ENCODE data around the gene SPOCK1. TPM values are rescaled to one million over a fixed set of nuclear protein-coding genes. Genes with fewer than 3 reads are reported as not detected.

SPOCK1 gene
- total and polyA plus RNA-seq, 7 experiments from 2014 or later = 2.8 TPM; not detected in 6

DNA sequence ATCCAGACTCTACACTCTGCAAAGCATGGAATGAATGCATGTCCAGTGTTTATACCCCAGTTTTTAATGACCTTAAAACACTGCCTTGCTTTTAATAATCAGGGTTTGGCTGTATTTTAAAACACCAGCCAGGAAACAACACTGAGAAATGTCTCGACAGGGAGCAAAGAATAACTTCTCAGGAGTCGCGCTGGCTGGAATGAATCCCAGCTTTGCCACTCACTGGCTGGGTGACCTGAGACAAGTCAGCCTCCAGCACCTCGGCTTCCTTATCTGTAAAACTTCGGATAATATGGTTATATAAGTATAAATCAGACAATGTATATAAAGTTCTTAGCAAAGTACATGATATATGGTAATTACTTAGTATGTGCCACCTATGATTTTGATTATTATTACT, 505.0 kb downstream of the SPOCK1 start:
- Histone ChIP-seq H3K4me3 (ENCODE audit: low read length) (no peak overlapping the region), H3K9me3 (ENCODE audit: control insufficient read depth in 2 of 3, low read length in 3 of 3) (no peaks in the 10 kb centered on the region), H3K27me3 (ENCODE audit: control insufficient read depth in 2 of 2, insufficient read depth in 2 of 2, low read length in 2 of 2) (no peaks in the 10 kb centered on the region), H3K36me3 (ENCODE audit: control insufficient read depth in 2 of 3, insufficient read depth in 3 of 3, low read length in 3 of 3) (no peaks in the 10 kb centered on the region), H3K4me1 (ENCODE audit: control insufficient read depth in 2 of 2, insufficient read depth in 2 of 2, low read length in 2 of 2) (no peaks in the 10 kb centered on the region), H3K27ac (ENCODE audit: low read depth, low read length) (no peak overlapping the region)
- no peak for DNase-seq
- intact Hi-C loops (cut with micrococcal nuclease) = no loop called here
- peaks cover 0 to 3% (median 0%) of the 10 kb centered on the region in 5 donors for H3K27me3 Mint-ChIP-seq
- no peaks in the 10 kb centered on the region for H3K4me1 Mint-ChIP-seq
- no peak for ATAC-seq
- H3K4me3 Mint-ChIP-seq = no peak overlapping the region
- H3K9me3 Mint-ChIP-seq = peaks cover 0 to 10% (median 3%) of the 10 kb centered on the region in 11 donors
- H3K36me3 Mint-ChIP-seq = no peaks in the 10 kb centered on the region
- CTCF ChIA-PET = no interaction called here
- H3K27ac Mint-ChIP-seq = no peak overlapping the region
- POLR2A ChIA-PET = no interaction called here

DNA sequence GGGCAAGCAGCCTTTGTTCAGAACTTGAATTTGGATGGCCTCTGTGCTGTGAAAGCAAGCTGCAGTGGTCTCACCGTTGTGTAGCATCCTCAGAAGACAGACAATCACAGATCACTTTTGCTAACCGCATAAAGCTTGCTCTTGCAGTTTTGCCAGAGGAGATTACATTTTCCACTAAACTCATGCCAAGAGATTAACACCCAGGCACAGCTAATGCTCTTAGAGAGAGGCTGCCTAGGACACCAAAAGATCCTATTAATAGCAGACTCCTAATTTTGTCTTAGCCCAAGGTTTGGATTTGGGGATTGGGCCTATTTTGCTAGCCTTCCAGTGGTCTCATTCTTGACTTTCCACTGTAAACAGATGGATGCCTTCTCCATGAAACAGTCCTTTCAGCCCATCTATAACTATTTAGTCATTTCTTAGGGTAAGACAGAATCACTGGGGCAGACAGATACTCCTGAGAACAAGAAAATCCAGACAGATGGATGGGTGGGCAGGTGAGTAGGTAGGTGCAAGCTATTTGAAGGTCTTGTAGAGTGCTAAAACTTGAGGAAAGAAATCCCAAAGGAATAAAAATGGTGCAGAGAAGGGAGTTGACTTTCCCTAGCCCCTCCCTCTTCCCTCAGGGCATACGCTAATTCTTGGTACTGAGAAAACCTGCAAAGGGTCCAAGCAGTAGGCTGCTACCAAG, 506.2 kb downstream of the SPOCK1 start:
- H3K27ac ChIP-seq (ENCODE audit: low read depth, low read length) = no peak overlapping the region

DNA sequence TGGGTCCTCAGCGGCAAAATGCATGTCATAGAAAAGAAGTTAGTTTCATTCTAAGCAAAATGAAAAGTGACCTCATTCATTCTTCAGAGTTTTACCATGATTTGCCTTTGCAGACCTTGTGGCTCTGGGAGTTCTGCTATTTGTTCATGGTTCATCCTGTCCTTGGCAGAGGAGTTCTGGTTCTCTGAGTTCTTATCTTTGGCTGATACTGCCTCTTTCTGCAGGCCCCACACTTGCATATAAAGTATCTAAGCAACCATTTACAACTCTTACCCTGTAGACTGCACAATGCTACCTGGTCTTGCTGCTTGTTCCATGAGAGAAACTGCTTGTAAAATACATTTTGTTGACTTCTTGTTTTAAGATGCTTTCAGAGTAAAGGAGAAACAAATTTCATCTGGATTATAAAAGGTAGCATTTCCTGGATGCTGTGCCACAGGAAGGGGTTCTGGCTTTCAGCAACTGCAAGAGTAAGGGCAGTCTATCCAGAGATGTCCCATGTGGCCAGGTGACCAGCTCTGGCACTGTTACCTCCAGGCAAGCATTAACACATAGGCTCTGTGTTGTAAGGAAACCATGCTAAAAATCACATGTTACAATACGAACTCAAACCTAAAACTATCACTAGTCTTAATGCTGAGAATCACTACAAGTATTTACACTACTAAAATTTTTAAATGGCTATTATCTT, 513.2 kb downstream of the SPOCK1 start:
- no peak overlapping the region for H3K27ac Mint-ChIP-seq
- Histone ChIP-seq H3K27ac (ENCODE audit: low read depth, low read length) (no peak overlapping the region), H3K27me3 (ENCODE audit: control insufficient read depth in 2 of 2, insufficient read depth in 2 of 2, low read length in 2 of 2) (no peaks in the 10 kb centered on the region), H3K4me1 (ENCODE audit: control insufficient read depth in 2 of 2, insufficient read depth in 2 of 2, low read length in 2 of 2) (no peaks in the 10 kb centered on the region), H3K4me3 (ENCODE audit: low read length) (no peak overlapping the region), H3K36me3 (ENCODE audit: control insufficient read depth in 2 of 3, insufficient read depth in 3 of 3, low read length in 3 of 3) (no peaks in the 10 kb centered on the region), H3K9me3 (ENCODE audit: control insufficient read depth in 2 of 3, low read length in 3 of 3) (no peaks in the 10 kb centered on the region)
- ATAC-seq (no peak), DNase-seq (no peak)
- no peaks in the 10 kb centered on the region for H3K36me3 Mint-ChIP-seq
- intact Hi-C loops (cut with micrococcal nuclease) = no loop called here
- ChIA-PET POLR2A (no interaction called here), CTCF (no interaction called here)
- peaks cover 0 to 4% (median 0%) of the 10 kb centered on the region in 5 donors for H3K27me3 Mint-ChIP-seq
- H3K9me3 Mint-ChIP-seq = peaks cover 0 to 2% (median 0%) of the 10 kb centered on the region in 11 donors
- H3K4me3 Mint-ChIP-seq = no peak overlapping the region
- H3K4me1 Mint-ChIP-seq = no peaks in the 10 kb centered on the region

More for the DNA sequence above, 506.2 kb downstream of the SPOCK1 start:
- intact Hi-C loops (cut with micrococcal nuclease) = no loop called here
- CTCF ChIA-PET = no interaction called here
- Mint-ChIP-seq H3K4me1 (no peaks in the 10 kb centered on the region), H3K27ac (no peak overlapping the region), H3K36me3 (no peaks in the 10 kb centered on the region), H3K4me3 (no peak overlapping the region), H3K27me3 (peaks cover 0 to 4% (median 0%) of the 10 kb centered on the region in 5 donors), H3K9me3 (peaks cover 0 to 10% (median 3%) of the 10 kb centered on the region in 11 donors)
- Histone ChIP-seq H3K36me3 (ENCODE audit: control insufficient read depth in 2 of 3, insufficient read depth in 3 of 3, low read length in 3 of 3) (no peaks in the 10 kb centered on the region), H3K27me3 (ENCODE audit: control insufficient read depth in 2 of 2, insufficient read depth in 2 of 2, low read length in 2 of 2) (no peaks in the 10 kb centered on the region), H3K9me3 (ENCODE audit: control insufficient read depth in 2 of 3, low read length in 3 of 3) (no peaks in the 10 kb centered on the region), H3K4me1 (ENCODE audit: control insufficient read depth in 2 of 2, insufficient read depth in 2 of 2, low read length in 2 of 2) (no peaks in the 10 kb centered on the region), H3K4me3 (ENCODE audit: low read length) (no peak overlapping the region)
- ATAC-seq = no peak
- POLR2A ChIA-PET = no interaction called here
- DNase-seq = no peak

DNA sequence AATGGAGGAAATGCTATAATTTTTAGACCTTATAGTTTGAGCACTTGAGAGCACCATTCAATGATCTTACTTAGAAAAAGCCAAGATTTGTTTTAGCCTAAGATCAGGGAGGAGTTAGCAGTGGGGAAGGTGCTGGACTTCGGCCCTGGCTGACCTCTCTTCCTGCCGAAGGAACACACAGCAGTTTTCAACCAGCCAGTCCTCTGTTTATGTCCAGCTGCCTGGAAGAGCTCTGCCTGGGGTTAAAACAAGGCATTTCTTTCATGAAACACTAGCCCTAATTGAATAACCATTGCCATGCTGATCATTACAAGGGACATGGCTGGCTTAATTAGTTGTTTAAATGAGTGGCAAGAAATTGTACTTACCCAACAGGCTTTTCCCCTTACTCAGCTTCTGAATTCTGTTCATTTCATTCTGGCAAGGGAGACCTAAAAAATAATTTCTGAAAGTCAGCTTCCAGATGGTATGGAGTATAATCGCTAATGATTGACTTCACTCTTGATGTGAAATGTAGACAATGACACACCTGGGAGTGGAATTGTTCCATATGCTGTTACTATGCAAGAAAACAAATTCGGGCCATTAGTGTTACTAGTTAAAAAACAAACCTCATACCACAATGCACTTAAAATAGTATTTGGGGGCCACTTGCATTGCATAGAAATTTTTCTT, 514.2 kb downstream of the SPOCK1 start:
- H3K36me3 Mint-ChIP-seq = no peaks in the 10 kb centered on the region
- Histone ChIP-seq H3K27ac (ENCODE audit: low read depth, low read length) (no peak overlapping the region), H3K9me3 (ENCODE audit: control insufficient read depth in 2 of 3, low read length in 3 of 3) (no peaks in the 10 kb centered on the region), H3K4me3 (ENCODE audit: low read length) (no peak overlapping the region), H3K4me1 (ENCODE audit: control insufficient read depth in 2 of 2, insufficient read depth in 2 of 2, low read length in 2 of 2) (no peaks in the 10 kb centered on the region), H3K27me3 (ENCODE audit: control insufficient read depth in 2 of 2, insufficient read depth in 2 of 2, low read length in 2 of 2) (no peaks in the 10 kb centered on the region), H3K36me3 (ENCODE audit: control insufficient read depth in 2 of 3, insufficient read depth in 3 of 3, low read length in 3 of 3) (no peaks in the 10 kb centered on the region)
- H3K9me3 Mint-ChIP-seq = peaks cover 0 to 2% (median 0%) of the 10 kb centered on the region in 11 donors
- H3K4me1 Mint-ChIP-seq = no peaks in the 10 kb centered on the region
- H3K27me3 Mint-ChIP-seq = peaks cover 0 to 4% (median 0%) of the 10 kb centered on the region in 5 donors
- CTCF ChIA-PET = no interaction called here
- DNase-seq = no peak
- ATAC-seq = no peak
- POLR2A ChIA-PET = no interaction called here
- no peak overlapping the region for H3K27ac Mint-ChIP-seq
- H3K4me3 Mint-ChIP-seq = no peak overlapping the region
- intact Hi-C loops (cut with micrococcal nuclease) = no loop called here

DNA sequence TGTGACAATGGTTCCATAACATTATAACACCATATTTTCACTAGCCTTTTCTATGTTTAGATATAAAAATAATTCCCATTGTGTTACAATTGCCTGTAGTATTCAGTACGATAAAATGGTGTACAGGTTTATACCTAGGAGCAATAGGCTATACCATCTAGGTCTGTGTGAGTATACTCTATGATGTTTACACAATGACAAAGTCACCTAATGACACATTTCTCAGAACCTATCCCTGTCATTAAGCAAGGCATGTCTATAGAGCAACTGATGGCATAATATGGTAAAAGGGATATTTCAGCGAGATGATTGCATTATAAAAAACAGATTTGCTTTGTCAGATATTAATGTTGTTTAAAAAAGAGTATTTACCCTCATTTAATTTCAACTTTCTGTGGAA, 517.2 kb downstream of the SPOCK1 start:
- H3K9me3 Mint-ChIP-seq = peaks cover 0 to 6% (median 0%) of the 10 kb centered on the region in 11 donors
- ChIA-PET POLR2A (no interaction called here), CTCF (no interaction called here)
- no peaks in the 10 kb centered on the region for H3K36me3 Mint-ChIP-seq
- no peak overlapping the region for H3K4me3 ChIP-seq (ENCODE audit: low read length)
- no peaks in the 10 kb centered on the region for H3K4me1 ChIP-seq (ENCODE audit: control insufficient read depth in 2 of 2, insufficient read depth in 2 of 2, low read length in 2 of 2)
- H3K27me3 ChIP-seq (ENCODE audit: control insufficient read depth in 2 of 2, insufficient read depth in 2 of 2, low read length in 2 of 2) = no peaks in the 10 kb centered on the region
- intact Hi-C loops (cut with micrococcal nuclease) = no loop called here
- no peaks in the 10 kb centered on the region for H3K4me1 Mint-ChIP-seq
- no peaks in the 10 kb centered on the region for H3K36me3 ChIP-seq (ENCODE audit: control insufficient read depth in 2 of 3, insufficient read depth in 3 of 3, low read length in 3 of 3)
- H3K27ac ChIP-seq (ENCODE audit: low read depth, low read length) = no peak overlapping the region
- no peak overlapping the region for H3K4me3 Mint-ChIP-seq
- no peak overlapping the region for H3K27ac Mint-ChIP-seq
- DNase-seq (no peak), ATAC-seq (no peak)
- no peaks in the 10 kb centered on the region for H3K9me3 ChIP-seq (ENCODE audit: control insufficient read depth in 2 of 3, low read length in 3 of 3)
- H3K27me3 Mint-ChIP-seq = peaks cover 0 to 4% (median 0%) of the 10 kb centered on the region in 5 donors

DNA sequence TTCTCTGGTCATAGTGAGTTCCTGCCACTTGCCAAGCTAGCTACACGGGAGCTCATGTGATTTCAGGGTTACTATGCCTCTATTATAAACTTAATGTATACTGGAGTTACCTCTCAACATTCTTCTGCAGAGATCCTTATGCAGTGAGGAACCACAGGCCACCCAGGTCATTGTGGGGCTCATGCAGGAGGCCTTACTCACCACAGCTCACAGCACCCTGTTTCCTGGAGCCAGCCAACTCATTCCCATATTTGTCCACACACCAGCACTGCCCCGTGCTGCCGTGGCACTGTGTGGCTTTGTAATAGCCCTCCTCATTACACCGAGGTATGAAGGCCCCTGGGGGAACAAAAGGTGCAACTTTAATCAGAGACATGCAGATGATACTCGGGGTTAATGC, 520.0 kb downstream of the SPOCK1 start:
- Histone ChIP-seq H3K27me3 (ENCODE audit: control insufficient read depth in 2 of 2, insufficient read depth in 2 of 2, low read length in 2 of 2) (no peaks in the 10 kb centered on the region), H3K4me1 (ENCODE audit: control insufficient read depth in 2 of 2, insufficient read depth in 2 of 2, low read length in 2 of 2) (no peaks in the 10 kb centered on the region), H3K27ac (ENCODE audit: low read depth, low read length) (no peak overlapping the region), H3K9me3 (ENCODE audit: control insufficient read depth in 2 of 3, low read length in 3 of 3) (no peaks in the 10 kb centered on the region), H3K4me3 (ENCODE audit: low read length) (no peak overlapping the region), H3K36me3 (ENCODE audit: control insufficient read depth in 2 of 3, insufficient read depth in 3 of 3, low read length in 3 of 3) (no peaks in the 10 kb centered on the region)
- peaks cover 0 to 4% (median 0%) of the 10 kb centered on the region in 5 donors for H3K27me3 Mint-ChIP-seq
- H3K9me3 Mint-ChIP-seq = peaks cover 0 to 12% (median 2%) of the 10 kb centered on the region in 11 donors
- H3K4me1 Mint-ChIP-seq = no peaks in the 10 kb centered on the region
- intact Hi-C loops (cut with micrococcal nuclease) = no loop called here
- ChIA-PET CTCF (no interaction called here), POLR2A (no interaction called here)
- no peaks in the 10 kb centered on the region for H3K36me3 Mint-ChIP-seq
- no peak for ATAC-seq
- H3K4me3 Mint-ChIP-seq = no peak overlapping the region
- H3K27ac Mint-ChIP-seq = no peak overlapping the region
- no peak for DNase-seq

All from naive thymus-derived CD4-positive, alpha-beta T cell (primary cell).